SJCRH30 (cell line): Measurements from ENCODE around the gene RBBP7. TPM values are rescaled to one million over a fixed set of nuclear protein-coding genes. Genes with fewer than 3 reads are reported as not detected.

Source experiments
- DNase-seq, 2 experiments: peaks; one replicate each; pipeline ENCODE4 v3.0.0-alpha.2; 2015 to 2020
- H3K27ac ChIP-seq: fragments of 250-450 bp; sonication (Bioruptor Pico); 2 replicates; pipeline ENCODE4 v1.5.1; 2020; ENCODE audit warnings: mild to moderate bottlenecking, moderate library complexity
- H3K27me3 ChIP-seq: fragments of 250-450 bp; sonication (Bioruptor Pico); 2 replicates; pipeline ENCODE4 v1.5.1; 2020; ENCODE audit warnings: mild to moderate bottlenecking, moderate library complexity
- H3K36me3 ChIP-seq: fragments of 250-450 bp; sonication (Bioruptor Pico); 2 replicates; pipeline ENCODE4 v1.5.1; 2020; ENCODE audit warnings: mild to moderate bottlenecking, moderate library complexity
- H3K4me1 ChIP-seq: fragments of 250-450 bp; sonication (Bioruptor Pico); 2 replicates; pipeline ENCODE4 v1.5.1; 2020; ENCODE audit warnings: mild to moderate bottlenecking, moderate library complexity
- H3K4me3 ChIP-seq: fragments of 250-450 bp; sonication (Bioruptor Pico); 2 replicates; pipeline ENCODE4 v1.5.1; 2020; ENCODE audit warnings: mild to moderate bottlenecking, moderate library complexity
- H3K9me3 ChIP-seq: fragments of 250-450 bp; sonication (Bioruptor Pico); replicated peaks from 2 replicates; pipeline ENCODE4 v1.5.1; 2020; ENCODE audit warnings: mild to moderate bottlenecking, moderate library complexity
- total RNA-seq: library from RNA; depleted of rRNA; stranded (reverse); fragments of >200 nt; shearing (Covaris generic); gene quantifications from 2 replicates; pipeline ENCODE4 v1.2.3, GENCODE V29; 2014; rRNA removed

RBBP7 gene
- total RNA-seq, 1 experiment from 2014 or later, result 303 TPM

DNA sequence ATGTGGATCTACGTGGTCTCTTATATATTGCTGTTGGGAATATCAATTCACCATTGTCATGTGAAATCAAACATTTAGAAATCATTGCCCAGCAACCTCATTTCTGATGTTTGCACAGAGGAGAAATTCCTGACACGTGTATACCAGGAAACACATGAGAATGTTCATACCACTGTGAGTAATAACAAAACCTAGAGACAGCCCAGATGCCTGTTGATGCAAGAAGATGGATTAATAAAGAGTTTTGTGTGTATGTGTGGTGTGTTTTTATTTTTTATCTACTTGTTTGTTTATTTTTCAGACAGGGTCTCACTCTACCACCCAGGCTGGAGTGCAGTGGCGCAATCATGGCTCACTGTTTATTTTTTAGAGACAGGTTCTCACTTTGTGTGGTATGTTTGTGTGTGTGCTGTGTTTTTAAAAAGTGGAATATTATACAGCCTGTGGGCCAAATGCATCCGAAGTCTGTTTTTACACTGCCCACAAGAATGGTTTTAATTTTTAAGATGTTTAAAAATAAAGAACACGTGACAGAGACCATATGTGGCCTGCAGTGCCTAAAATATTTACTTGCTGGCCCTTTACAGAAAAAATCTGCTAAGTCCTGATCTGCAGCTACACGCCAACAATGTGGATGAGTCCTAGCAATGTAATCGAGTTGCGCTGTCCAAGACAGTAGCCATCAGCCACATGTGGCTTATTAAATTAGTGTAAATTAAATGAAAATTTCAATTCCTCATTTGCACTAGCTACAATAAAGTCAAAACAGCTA lies 44.7 kb downstream of the RBBP7 start:
- Histone ChIP-seq H3K27me3 (no peaks in the 10 kb centered on the region), H3K36me3 (peaks cover 22% of the 10 kb centered on the region), H3K9me3 (no peaks in the 10 kb centered on the region), H3K4me3 (no peak overlapping the region), H3K4me1 (peaks cover 6% of the 10 kb centered on the region; the same call in 1 of the 2 replicates), H3K27ac (no peak overlapping the region)
- DNase-seq, result no peak

DNA sequence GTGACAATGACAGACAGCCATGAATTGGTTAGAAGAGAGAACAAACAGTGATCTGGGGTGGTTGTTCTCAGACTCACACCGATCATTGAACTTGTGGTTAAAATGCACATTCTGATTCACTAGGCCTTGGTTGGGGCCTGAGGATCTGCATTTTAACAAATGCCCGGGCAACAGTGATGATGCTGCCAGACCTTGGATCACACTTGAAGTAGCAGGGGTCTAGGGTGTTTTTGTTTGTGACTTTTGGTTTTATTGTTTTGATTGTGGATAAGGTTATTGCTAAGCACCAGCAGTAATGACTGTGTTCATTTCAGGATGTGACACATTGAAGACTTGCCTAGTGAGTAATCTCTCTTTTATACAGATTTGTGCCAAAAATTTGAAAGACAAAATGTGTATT lies 47.4 kb downstream of the RBBP7 start:
- H3K27me3 ChIP-seq, result no peaks in the 10 kb centered on the region
- H3K4me1 ChIP-seq, result no peaks in the 10 kb centered on the region
- DNase-seq, result no peak
- H3K9me3 ChIP-seq, result no peaks in the 10 kb centered on the region
- peaks cover 14% of the 10 kb centered on the region for H3K36me3 ChIP-seq
- no peak overlapping the region for H3K4me3 ChIP-seq
- H3K27ac ChIP-seq, result no peak overlapping the region

GRCh38 chrX:16819634-16820033 lies 50.5 kb downstream of the RBBP7 start:
- Histone ChIP-seq H3K36me3 (peaks cover 14% of the 10 kb centered on the region), H3K27ac (no peak overlapping the region), H3K9me3 (no peaks in the 10 kb centered on the region), H3K27me3 (no peaks in the 10 kb centered on the region), H3K4me3 (no peak overlapping the region), H3K4me1 (no peaks in the 10 kb centered on the region)
- DNase-seq, result no peak

DNA sequence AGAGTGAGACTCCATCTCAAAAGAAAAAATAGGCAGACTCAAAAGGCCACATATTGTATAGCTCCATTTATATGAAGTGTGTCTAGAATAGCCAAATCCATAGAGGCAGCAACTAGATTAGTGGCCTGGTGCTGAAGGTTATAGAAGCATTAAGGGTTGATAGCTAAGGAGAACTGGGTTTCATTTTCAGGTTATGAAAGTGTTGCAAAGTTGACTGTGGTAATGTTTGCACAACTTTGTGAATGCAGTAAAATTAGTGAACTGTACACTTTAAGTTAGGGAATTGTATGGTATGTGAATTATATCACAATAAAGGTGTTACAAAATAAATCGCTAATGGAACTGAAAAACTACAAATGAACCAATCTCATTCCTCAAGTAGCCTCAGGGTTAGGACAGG lies 55.6 kb downstream of the RBBP7 start:
- no peaks in the 10 kb centered on the region for H3K27me3 ChIP-seq
- no peaks in the 10 kb centered on the region for H3K4me1 ChIP-seq
- no peak overlapping the region for H3K27ac ChIP-seq
- no peak for DNase-seq
- H3K4me3 ChIP-seq, result no peak overlapping the region
- H3K9me3 ChIP-seq, result no peaks in the 10 kb centered on the region
- H3K36me3 ChIP-seq, result no peaks in the 10 kb centered on the region; the same call in none of the 2 replicates

DNA sequence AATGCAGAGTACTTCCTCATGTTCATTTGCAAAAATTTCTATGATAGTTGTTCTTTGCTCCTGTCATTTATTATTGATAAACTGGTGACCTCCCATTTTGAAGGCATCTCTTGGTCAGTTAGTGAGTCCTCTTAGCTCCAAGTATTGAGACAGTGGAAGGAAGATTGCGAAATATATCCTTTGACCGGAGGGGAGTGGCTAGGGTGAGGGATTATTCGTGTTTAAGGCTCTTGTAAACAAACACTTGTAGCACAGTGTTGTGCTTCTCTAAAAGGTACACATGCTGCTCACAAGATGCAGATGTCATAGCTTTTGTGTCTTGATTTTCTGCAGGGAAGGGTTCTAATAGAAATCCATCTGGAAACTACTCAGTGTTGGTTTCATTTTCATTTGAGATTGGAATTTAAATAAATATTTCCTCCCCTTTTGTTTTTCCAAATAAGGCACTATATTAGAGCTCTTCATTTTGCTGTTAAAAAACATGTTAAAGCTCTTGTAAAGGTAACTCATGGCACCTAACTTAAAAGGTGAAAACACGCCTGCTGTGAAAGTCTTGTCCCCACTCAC lies 62.1 kb downstream of the RBBP7 start:
- H3K9me3 ChIP-seq, result no peaks in the 10 kb centered on the region
- peaks cover 17% of the 10 kb centered on the region for H3K36me3 ChIP-seq
- no peaks in the 10 kb centered on the region for H3K4me1 ChIP-seq
- no peak for DNase-seq
- no peak overlapping the region for H3K27ac ChIP-seq
- no peaks in the 10 kb centered on the region for H3K27me3 ChIP-seq
- no peak overlapping the region for H3K4me3 ChIP-seq

GRCh38 chrX:16807548-16807947 lies 62.6 kb downstream of the RBBP7 start:
- Histone ChIP-seq H3K4me3 (no peak overlapping the region), H3K27ac (no peak overlapping the region), H3K9me3 (no peaks in the 10 kb centered on the region), H3K4me1 (no peaks in the 10 kb centered on the region), H3K36me3 (peaks cover 20% of the 10 kb centered on the region), H3K27me3 (no peaks in the 10 kb centered on the region)
- peak; percentile 7 to 43 for DNase-seq

DNA sequence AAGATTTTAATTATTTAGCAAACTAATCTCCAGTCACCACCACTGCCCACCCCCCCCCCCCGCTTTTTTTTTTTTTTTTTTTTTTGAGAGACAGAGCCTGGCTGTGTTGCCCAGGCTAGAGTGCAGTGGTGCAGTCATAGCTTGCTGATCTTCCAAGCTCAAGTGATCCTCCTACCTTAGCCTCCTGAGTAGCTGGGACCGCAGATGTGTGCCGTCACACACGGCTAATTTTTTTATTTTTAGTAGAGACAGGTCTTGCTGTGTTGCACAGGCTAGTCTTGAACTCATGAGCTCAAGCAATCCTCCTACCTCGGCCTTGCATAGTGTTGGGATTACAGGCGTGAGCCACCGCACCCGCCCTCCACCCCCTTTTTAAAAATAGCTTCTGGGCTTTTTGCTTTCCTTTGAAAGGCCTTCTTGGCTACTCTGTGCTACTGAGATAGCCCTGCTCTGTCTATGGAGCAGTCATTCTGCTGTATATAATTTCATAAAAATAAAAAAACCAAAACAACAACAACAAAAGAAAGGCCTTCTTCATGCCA lies 65.2 kb downstream of the RBBP7 start:
- H3K36me3 ChIP-seq, result peaks cover 23% of the 10 kb centered on the region
- H3K4me1 ChIP-seq, result no peaks in the 10 kb centered on the region
- no peaks in the 10 kb centered on the region for H3K27me3 ChIP-seq
- no peak overlapping the region for H3K27ac ChIP-seq
- no peak for DNase-seq
- no peak overlapping the region for H3K4me3 ChIP-seq
- H3K9me3 ChIP-seq, result no peaks in the 10 kb centered on the region

- DNase-seq, result no peak
These were observed 72.3 kb downstream of the RBBP7 start for GRCh38 chrX:16797841-16798240.

GRCh38 chrX:16797358-16797757 lies 72.8 kb downstream of the RBBP7 start:
- no peak for DNase-seq
- Histone ChIP-seq H3K36me3 (peaks cover 26% of the 10 kb centered on the region), H3K4me1 (no peaks in the 10 kb centered on the region), H3K4me3 (no peak overlapping the region), H3K9me3 (no peaks in the 10 kb centered on the region), H3K27me3 (no peaks in the 10 kb centered on the region), H3K27ac (no peak overlapping the region)

More at GRCh38 chrX:16797841-16798240, 72.3 kb downstream of the RBBP7 start:
- H3K9me3 ChIP-seq, result no peaks in the 10 kb centered on the region
- peaks cover 27% of the 10 kb centered on the region for H3K36me3 ChIP-seq
- no peaks in the 10 kb centered on the region for H3K27me3 ChIP-seq
- H3K4me1 ChIP-seq, result no peaks in the 10 kb centered on the region
- H3K4me3 ChIP-seq, result no peak overlapping the region
- H3K27ac ChIP-seq, result no peak overlapping the region

- Histone ChIP-seq H3K4me3 (no peak overlapping the region), H3K4me1 (no peaks in the 10 kb centered on the region), H3K27ac (no peak overlapping the region), H3K36me3 (peaks cover 26% of the 10 kb centered on the region), H3K27me3 (no peaks in the 10 kb centered on the region), H3K9me3 (no peaks in the 10 kb centered on the region)
- no peak for DNase-seq
These were observed 73.9 kb downstream of the RBBP7 start for GRCh38 chrX:16796298-16796697.

Other genes with a start within 250 kb of the RBBP7 start
- gene S100G, start 220.2 kb downstream of the RBBP7 start, total RNA-seq, result not detected in 2 replicates
- 39.1 and 41.3 TPM in 2 replicates for gene CTPS2, start 157.7 kb downstream of the RBBP7 start, total RNA-seq
- 48.8 and 49.8 TPM in 2 replicates for gene SYAP1, start 150.8 kb downstream of the RBBP7 start, total RNA-seq
- 33.8 and 39.2 TPM in 2 replicates for gene TXLNG, start 83.9 kb downstream of the RBBP7 start, total RNA-seq
- gene REPS2, start 76.3 kb upstream of the RBBP7 start, total RNA-seq, result 1.7 and 1.8 TPM in 2 replicates